Testis (tissue), 2 donors: Measurements from ENCODE around the gene TMEM74B.

Source experiments
- POLR2A ChIP-seq: fragments of 450-650 bp; IDR thresholded peaks from one replicate; pipeline ENCODE4 v1.6.1; 2017; ENCODE audit warnings: antibody characterized with exemption, mild to moderate bottlenecking, moderate library complexity
- TF ChIP-seq, protein P1 (sequence below), 3 experiments: fragments of 450-650 bp in 2 of 3; fragments of 200-600 bp in 1 of 3; sonication (generic) in 1 of 3; IDR thresholded peaks; one replicate each; pipeline ENCODE4 v1.5.1; 2016 to 2019; ENCODE audit warnings: antibody characterized with exemption in 3 of 3, mild to moderate bottlenecking in 2 of 3, moderate library complexity in 1 of 3

DNA sequence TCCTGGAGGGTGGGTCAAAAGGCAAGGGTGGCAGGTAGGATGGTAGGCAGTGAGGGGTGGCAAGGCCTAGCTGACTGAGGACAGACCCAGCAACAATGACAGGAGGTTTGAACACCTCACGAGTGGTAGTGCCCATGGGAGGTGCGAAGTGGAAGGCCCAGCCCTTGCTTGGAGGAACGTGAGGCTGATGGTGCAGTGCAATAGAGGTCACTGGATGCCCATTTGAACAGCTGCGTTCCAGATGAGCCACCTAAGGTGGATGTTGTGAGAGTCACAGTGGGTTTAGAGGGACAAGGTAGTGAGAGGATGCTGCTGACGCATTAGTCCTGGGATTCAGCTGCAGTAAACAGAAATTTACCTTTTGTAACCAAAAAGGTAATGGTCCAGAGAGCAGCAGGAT lies 15.6 kb downstream of the TMEM74B start:
- TF ChIP-seq, protein P1, sequence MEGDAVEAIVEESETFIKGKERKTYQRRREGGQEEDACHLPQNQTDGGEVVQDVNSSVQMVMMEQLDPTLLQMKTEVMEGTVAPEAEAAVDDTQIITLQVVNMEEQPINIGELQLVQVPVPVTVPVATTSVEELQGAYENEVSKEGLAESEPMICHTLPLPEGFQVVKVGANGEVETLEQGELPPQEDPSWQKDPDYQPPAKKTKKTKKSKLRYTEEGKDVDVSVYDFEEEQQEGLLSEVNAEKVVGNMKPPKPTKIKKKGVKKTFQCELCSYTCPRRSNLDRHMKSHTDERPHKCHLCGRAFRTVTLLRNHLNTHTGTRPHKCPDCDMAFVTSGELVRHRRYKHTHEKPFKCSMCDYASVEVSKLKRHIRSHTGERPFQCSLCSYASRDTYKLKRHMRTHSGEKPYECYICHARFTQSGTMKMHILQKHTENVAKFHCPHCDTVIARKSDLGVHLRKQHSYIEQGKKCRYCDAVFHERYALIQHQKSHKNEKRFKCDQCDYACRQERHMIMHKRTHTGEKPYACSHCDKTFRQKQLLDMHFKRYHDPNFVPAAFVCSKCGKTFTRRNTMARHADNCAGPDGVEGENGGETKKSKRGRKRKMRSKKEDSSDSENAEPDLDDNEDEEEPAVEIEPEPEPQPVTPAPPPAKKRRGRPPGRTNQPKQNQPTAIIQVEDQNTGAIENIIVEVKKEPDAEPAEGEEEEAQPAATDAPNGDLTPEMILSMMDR (IDR thresholded peaks at IDR 0.05), result no peak
- no peak for TF ChIP-seq POLR2A
